ENCODE data around the gene KANSL1.
"Not testable (repeated sequence)": the region's sequence is repeated elsewhere in the genome, so short reads cannot be mapped to it uniquely, and the experiment has no call there.

Gene KANSL1

DNA sequence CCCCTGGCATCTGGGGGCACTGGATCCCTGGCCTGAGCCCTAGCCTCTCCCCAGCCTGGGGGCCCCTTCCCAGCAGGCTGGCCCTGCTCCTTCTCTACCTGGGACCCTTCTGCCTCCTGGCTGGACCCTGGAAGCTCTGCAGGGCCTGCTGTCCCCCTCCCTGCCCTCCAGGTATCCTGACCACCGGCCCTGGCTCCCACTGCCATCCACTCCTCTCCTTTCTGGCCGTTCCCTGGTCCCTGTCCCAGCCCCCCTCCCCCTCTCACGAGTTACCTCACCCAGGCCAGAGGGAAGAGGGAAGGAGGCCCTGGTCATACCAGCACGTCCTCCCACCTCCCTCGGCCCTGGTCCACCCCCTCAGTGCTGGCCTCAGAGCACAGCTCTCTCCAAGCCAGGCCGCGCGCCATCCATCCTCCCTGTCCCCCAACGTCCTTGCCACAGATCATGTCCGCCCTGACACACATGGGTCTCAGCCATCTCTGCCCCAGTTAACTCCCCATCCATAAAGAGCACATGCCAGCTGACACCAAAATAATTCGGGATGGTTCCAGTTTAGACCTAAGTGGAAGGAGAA is 180.6 kb downstream of the KANSL1 start:
- H3K36me3 ChIP-seq (ENCODE audit: insufficient read depth, low read length): no peaks in the 10 kb centered on the region
- H3K4me1 ChIP-seq (ENCODE audit: insufficient read depth, low read length): no peaks in the 10 kb centered on the region
- H3K9me3 ChIP-seq (ENCODE audit: control insufficient read depth, insufficient read depth, low read length): no peaks in the 10 kb centered on the region
- H3K9ac ChIP-seq (ENCODE audit: low read depth, low read length): no peak overlapping the region

DNA sequence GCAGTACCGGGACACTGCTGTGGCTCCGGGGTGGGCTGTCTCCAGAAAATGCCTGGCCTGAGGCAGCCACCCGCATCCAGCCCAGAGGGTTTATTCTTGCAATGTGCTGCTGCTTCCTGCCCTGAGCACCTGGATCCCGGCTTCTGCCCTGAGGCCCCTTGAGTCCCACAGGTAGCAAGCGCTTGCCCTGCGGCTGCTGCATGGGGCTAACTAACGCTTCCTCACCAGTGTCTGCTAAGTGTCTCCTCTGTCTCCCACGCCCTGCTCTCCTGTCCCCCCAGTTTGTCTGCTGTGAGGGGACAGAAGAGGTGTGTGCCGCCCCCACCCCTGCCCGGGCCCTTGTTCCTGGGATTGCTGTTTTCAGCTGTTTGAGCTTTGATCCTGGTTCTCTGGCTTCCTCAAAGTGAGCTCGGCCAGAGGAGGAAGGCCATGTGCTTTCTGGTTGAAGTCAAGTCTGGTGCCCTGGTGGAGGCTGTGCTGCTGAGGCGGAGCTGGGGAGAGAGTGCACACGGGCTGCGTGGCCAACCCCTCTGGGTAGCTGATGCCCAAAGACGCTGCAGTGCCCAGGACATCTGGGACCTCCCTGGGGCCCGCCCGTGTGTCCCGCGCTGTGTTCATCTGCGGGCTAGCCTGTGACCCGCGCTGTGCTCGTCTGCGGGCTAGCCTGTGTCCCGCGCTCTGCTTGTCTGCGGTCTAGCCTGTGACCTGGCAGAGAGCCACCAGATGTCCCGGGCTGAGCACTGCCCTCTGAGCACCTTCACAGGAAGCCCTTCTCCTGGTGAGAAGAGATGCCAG is 181.3 kb downstream of the KANSL1 start:
- no peaks in the 10 kb centered on the region for H3K9me3 ChIP-seq (ENCODE audit: control insufficient read depth, insufficient read depth, low read length)
- H3K4me1 ChIP-seq (ENCODE audit: insufficient read depth, low read length): no peaks in the 10 kb centered on the region
- H3K9ac ChIP-seq (ENCODE audit: low read depth, low read length): no peak overlapping the region
- no peaks in the 10 kb centered on the region for H3K36me3 ChIP-seq (ENCODE audit: insufficient read depth, low read length)

GRCh38 chr17:46010597-46011186 is 182.5 kb downstream of the KANSL1 start:
- H3K36me3 ChIP-seq (ENCODE audit: insufficient read depth, low read length): no peaks in the 10 kb centered on the region
- H3K4me1 ChIP-seq (ENCODE audit: insufficient read depth, low read length): no peaks in the 10 kb centered on the region
- H3K9ac ChIP-seq (ENCODE audit: low read depth, low read length): no peak overlapping the region
- H3K9me3 ChIP-seq (ENCODE audit: control insufficient read depth, insufficient read depth, low read length): no peaks in the 10 kb centered on the region

DNA sequence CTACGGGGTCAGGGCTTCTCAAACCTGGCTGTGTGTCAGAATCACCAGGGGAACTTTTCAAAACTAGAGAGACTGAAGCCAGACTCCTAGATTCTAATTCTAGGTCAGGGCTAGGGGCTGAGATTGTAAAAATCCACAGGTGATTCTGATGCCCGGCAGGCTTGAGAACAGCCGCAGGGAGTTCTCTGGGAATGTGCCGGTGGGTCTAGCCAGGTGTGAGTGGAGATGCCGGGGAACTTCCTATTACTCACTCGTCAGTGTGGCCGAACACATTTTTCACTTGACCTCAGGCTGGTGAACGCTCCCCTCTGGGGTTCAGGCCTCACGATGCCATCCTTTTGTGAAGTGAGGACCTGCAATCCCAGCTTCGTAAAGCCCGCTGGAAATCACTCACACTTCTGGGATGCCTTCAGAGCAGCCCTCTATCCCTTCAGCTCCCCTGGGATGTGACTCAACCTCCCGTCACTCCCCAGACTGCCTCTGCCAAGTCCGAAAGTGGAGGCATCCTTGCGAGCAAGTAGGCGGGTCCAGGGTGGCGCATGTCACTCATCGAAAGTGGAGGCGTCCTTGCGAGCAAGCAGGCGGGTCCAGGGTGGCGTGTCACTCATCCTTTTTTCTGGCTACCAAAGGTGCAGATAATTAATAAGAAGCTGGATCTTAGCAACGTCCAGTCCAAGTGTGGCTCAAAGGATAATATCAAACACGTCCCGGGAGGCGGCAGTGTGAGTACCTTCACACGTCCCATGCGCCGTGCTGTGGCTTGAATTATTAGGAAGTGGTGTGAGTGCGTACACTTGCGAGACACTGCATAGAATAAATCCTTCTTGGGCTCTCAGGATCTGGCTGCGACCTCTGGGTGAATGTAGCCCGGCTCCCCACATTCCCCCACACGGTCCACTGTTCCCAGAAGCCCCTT is 183.3 kb downstream of the KANSL1 start:
- Histone ChIP-seq H3K4me1 (ENCODE audit: insufficient read depth, low read length) (no peaks in the 10 kb centered on the region), H3K9ac (ENCODE audit: low read depth, low read length) (no peak overlapping the region), H3K9me3 (ENCODE audit: control insufficient read depth, insufficient read depth, low read length) (no peaks in the 10 kb centered on the region), H3K36me3 (ENCODE audit: insufficient read depth, low read length) (no peaks in the 10 kb centered on the region)

GRCh38 chr17:46008591-46008990 is 184.6 kb downstream of the KANSL1 start:
- H3K36me3 ChIP-seq (ENCODE audit: insufficient read depth, low read length): no peaks in the 10 kb centered on the region
- H3K9ac ChIP-seq (ENCODE audit: low read depth, low read length): no peak overlapping the region
- no peaks in the 10 kb centered on the region for H3K4me1 ChIP-seq (ENCODE audit: insufficient read depth, low read length)
- no peaks in the 10 kb centered on the region for H3K9me3 ChIP-seq (ENCODE audit: control insufficient read depth, insufficient read depth, low read length)

DNA sequence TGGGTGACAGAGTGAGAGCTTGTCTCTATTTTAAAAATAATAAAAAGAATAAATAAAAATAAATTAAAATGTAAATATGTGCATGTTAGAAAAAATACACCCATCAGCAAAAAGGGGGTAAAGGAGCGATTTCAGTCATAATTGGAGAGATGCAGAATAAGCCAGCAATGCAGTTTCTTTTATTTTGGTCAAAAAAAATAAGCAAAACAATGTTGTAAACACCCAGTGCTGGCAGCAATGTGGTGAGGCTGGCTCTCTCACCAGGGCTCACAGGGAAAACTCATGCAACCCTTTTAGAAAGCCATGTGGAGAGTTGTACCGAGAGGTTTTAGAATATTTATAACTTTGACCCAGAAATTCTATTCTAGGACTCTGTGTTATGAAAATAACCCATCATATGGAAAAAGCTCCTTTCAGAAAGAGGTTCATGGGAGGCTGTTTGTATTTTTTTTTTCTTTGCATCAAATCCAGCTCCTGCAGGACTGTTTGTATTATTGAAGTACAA is 185.7 kb downstream of the KANSL1 start:
- Histone ChIP-seq H3K9ac (ENCODE audit: low read depth, low read length) (no peak overlapping the region), H3K4me1 (ENCODE audit: insufficient read depth, low read length) (no peaks in the 10 kb centered on the region), H3K9me3 (ENCODE audit: control insufficient read depth, insufficient read depth, low read length) (no peaks in the 10 kb centered on the region), H3K36me3 (ENCODE audit: insufficient read depth, low read length) (no peaks in the 10 kb centered on the region)

GRCh38 chr17:46006082-46006481 is 187.1 kb downstream of the KANSL1 start:
- not testable (repeated sequence) for H3K36me3 ChIP-seq (ENCODE audit: insufficient read depth, low read length); H3K4me1 ChIP-seq (ENCODE audit: insufficient read depth, low read length); H3K9me3 ChIP-seq (ENCODE audit: control insufficient read depth, insufficient read depth, low read length); H3K9ac ChIP-seq (ENCODE audit: low read depth, low read length)

DNA sequence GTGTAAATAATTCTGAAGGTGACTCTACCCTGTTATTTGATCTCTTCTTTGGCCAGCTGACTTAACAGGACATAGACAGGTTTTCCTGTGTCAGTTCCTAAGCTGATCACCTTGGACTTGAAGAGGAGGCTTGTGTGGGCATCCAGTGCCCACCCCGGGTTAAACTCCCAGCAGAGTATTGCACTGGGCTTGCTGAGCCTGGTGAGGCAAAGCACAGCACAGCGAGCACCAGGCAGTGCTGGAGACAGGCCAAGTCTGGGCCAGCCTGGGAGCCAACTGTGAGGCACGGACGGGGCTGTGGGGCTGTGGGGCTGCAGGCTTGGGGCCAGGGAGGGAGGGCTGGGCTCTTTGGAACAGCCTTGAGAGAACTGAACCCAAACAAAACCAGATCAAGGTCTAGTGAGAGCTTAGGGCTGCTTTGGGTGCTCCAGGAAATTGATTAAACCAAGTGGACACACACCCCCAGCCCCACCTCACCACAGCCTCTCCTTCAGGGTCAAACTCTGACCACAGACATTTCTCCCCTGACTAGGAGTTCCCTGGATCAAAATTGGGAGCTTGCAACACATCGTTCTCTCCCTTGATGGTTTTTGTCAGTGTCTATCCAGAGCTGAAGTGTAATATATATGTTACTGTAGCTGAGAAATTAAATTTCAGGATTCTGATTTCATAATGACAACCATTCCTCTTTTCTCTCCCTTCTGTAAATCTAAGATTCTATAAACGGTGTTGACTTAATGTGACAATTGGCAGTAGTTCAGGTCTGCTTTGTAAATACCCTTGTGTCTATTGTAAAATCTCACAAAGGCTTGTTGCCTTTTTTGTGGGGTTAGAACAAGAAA is 189.1 kb downstream of the KANSL1 start:
- H3K9me3 ChIP-seq (ENCODE audit: control insufficient read depth, insufficient read depth, low read length): no peaks in the 10 kb centered on the region
- no peaks in the 10 kb centered on the region for H3K36me3 ChIP-seq (ENCODE audit: insufficient read depth, low read length)
- no peak overlapping the region for H3K9ac ChIP-seq (ENCODE audit: low read depth, low read length)
- H3K4me1 ChIP-seq (ENCODE audit: insufficient read depth, low read length): no peaks in the 10 kb centered on the region

GRCh38 chr17:46002973-46003316 is 190.3 kb downstream of the KANSL1 start:
- H3K9ac ChIP-seq (ENCODE audit: low read depth, low read length): no peak overlapping the region
- H3K9me3 ChIP-seq (ENCODE audit: control insufficient read depth, insufficient read depth, low read length): no peaks in the 10 kb centered on the region

DNA sequence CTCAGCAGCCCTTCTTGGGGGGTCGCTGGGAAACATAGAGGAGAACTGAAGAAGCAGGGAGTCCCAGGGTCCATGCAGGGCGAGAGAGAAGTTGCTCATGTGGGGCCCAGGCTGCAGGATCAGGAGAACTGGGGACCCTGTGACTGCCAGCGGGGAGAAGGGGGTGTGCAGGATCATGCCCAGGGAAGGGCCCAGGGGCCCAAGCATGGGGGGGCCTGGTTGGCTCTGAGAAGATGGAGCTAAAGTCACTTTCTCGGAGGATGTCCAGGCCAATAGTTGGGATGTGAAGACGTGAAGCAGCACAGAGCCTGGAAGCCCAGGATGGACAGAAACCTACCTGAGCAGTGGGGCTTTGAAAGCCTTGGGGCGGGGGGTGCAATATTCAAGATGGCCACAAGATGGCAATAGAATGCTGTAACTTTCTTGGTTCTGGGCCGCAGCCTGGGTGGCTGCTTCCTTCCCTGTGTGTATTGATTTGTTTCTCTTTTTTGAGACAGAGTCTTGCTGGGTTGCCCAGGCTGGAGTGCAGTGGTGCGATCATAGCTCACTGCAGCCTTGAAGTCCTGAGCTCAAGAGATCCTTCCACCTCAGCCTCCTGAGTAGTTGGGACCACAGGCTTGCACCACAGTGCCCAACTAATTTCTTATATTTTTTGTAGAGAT is 190.8 kb downstream of the KANSL1 start:
- no peaks in the 10 kb centered on the region for H3K36me3 ChIP-seq (ENCODE audit: insufficient read depth, low read length)
- no peaks in the 10 kb centered on the region for H3K9me3 ChIP-seq (ENCODE audit: control insufficient read depth, insufficient read depth, low read length)
- no peaks in the 10 kb centered on the region for H3K4me1 ChIP-seq (ENCODE audit: insufficient read depth, low read length)
- no peak overlapping the region for H3K9ac ChIP-seq (ENCODE audit: low read depth, low read length)

More at GRCh38 chr17:46002973-46003316, 190.3 kb downstream of the KANSL1 start:
- H3K36me3 ChIP-seq (ENCODE audit: insufficient read depth, low read length): no peaks in the 10 kb centered on the region
- no peaks in the 10 kb centered on the region for H3K4me1 ChIP-seq (ENCODE audit: insufficient read depth, low read length)

DNA sequence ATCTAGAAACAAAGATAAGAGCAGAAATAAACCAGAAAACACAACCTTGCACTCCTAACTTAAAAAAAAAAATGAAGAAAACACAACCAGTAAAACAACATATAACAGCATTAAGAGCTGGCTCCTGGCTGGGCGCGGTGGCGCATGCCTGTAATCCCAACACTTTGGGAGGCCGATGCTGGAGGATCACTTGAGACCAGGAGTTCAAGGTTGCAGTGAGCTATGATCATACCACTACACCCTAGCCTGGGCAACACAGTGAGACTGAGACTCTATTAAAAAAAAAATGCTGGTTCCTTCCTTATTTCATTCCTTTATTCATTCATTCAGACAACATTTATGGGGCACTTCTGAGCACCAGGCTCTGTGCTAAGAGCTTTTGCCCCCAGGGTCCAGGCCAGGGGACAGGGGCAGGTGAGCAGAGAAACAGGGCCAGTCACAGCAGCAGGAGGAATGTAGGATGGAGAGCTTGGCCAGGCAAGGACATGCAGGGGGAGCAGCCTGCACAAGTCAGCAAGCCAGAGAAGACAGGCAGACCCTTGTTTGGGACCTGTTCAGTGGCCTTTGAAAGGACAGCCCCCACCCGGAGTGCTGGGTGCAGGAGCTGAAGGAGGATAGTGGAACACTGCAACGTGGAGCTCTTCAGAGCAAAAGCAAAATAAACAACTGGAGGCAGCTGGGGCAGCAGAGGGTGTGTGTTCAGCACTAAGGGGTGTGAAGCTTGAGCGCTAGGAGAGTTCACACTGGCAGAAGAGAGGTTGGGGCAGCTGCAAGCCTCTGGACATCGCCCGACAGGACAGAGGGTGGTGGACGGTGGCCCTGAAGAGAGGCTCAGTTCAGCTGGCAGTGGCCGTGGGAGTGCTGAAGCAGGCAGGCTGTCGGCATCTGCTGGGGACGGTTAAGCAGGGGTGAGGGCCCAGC is 191.6 kb downstream of the KANSL1 start:
- H3K9me3 ChIP-seq (ENCODE audit: control insufficient read depth, insufficient read depth, low read length): no peaks in the 10 kb centered on the region
- H3K36me3 ChIP-seq (ENCODE audit: insufficient read depth, low read length): no peaks in the 10 kb centered on the region
- H3K9ac ChIP-seq (ENCODE audit: low read depth, low read length): no peak overlapping the region
- H3K4me1 ChIP-seq (ENCODE audit: insufficient read depth, low read length): no peaks in the 10 kb centered on the region

DNA sequence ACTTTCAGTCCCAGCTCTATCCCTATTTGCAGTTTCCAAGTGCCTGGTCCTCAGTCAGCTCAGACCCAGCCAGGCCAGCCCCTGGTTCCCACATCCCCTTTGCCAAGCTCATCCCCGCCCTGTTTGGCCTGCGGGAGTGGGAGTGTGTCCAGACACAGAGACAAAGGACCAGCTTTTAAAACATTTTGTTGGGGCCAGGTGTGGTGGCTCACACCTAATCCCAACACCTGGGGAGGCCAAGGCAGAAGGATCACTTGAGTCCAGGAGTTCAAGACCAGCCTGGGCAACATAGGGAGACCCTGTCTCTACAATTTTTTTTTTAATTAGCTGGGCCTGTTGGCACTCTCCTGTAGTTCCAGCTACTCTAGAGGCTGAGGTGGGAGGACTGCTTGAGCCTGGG is 192.5 kb downstream of the KANSL1 start:
- Histone ChIP-seq H3K36me3 (ENCODE audit: insufficient read depth, low read length) (no peaks in the 10 kb centered on the region), H3K4me1 (ENCODE audit: insufficient read depth, low read length) (no peaks in the 10 kb centered on the region), H3K9ac (ENCODE audit: low read depth, low read length) (no peak overlapping the region), H3K9me3 (ENCODE audit: control insufficient read depth, insufficient read depth, low read length) (no peaks in the 10 kb centered on the region)

Data from ES-I3 (cell line).